OCI-LY3 (cell line): ENCODE results near the gene YAF2.
"Not testable (repeated sequence)": the region's sequence is repeated elsewhere in the genome, so short reads cannot be mapped to it uniquely, and the experiment has no call there.

ENCODE experiments used
- H2AFZ ChIP-seq: fragments of 200-600, 300-600 bp; shearing (Covaris generic); 2 replicates; pipeline ENCODE4 v1.6.0; 2014; ENCODE audit warnings: antibody characterized with exemption, low read depth, low read length
- H3K27ac ChIP-seq: fragments of 200-600, 300-600 bp; sonication (generic); 2 replicates; pipeline ENCODE4 v1.5.1; 2014; ENCODE audit warnings: mild to moderate bottlenecking, low read length, moderate library complexity, mixed read lengths
- H3K27me3 ChIP-seq: fragments of 200-600, 300-600 bp; sonication (generic); 2 replicates; pipeline ENCODE4 v1.6.1; 2014; ENCODE audit warnings: low read depth, low read length, mixed read lengths
- H3K36me3 ChIP-seq: fragments of 200-600, 300-600 bp; sonication (generic); replicated peaks from 2 replicates; pipeline ENCODE3; 2014; ENCODE audit warnings: low read depth, low read length, mixed read lengths
- H3K4me1 ChIP-seq: fragments of 300-600, 200-600 bp; sonication (generic); 2 replicates; pipeline ENCODE4 v1.6.1; 2014; ENCODE audit warnings: low read length, mixed read lengths
- H3K4me2 ChIP-seq: fragments of 200-600, 300-600 bp; sonication (generic); 2 replicates; pipeline ENCODE4 v1.6.1; 2014; ENCODE audit warnings: low read length, mixed read lengths
- H3K4me3 ChIP-seq: fragments of 300-600, 200-600 bp; sonication (generic); 2 replicates; pipeline ENCODE4 v1.5.1; 2014; ENCODE audit warnings: antibody characterized with exemption, mild to moderate bottlenecking, low read length, moderate library complexity
- H3K79me2 ChIP-seq: fragments of 300-600, 200-600 bp; shearing (Covaris generic); 2 replicates; pipeline ENCODE4 v1.6.1; 2014; ENCODE audit warnings: mild to moderate bottlenecking, low read length, mixed read lengths
- H3K9ac ChIP-seq: fragments of 300-600, 200-600 bp; shearing (Covaris generic); 2 replicates; pipeline ENCODE4 v1.6.0; 2014; ENCODE audit warnings: mild to moderate bottlenecking, low read length, moderate library complexity
- H3K9me3 ChIP-seq: fragments of 200-600, 300-600 bp; shearing (Covaris generic); 2 replicates; pipeline ENCODE4 v1.6.1; 2014; ENCODE audit warnings: low read length, mixed read lengths; ENCODE audit not compliant: insufficient read depth
- H4K20me1 ChIP-seq: fragments of 200-600, 300-600 bp; sonication (generic); 2 replicates; pipeline ENCODE4 v1.6.1; 2016; ENCODE audit warnings: low read length, mixed read lengths; ENCODE audit not compliant: insufficient read depth
- CTCF ChIP-seq: fragments of 200-600, 300-600 bp; sonication (generic); IDR thresholded peaks from 2 replicates; pipeline ENCODE4 v1.5.1; 2014; ENCODE audit warnings: antibody characterized with exemption, low read length, low read depth
- EZH2phosphoT487 ChIP-seq: fragments of 200-600 bp; shearing (Covaris generic); IDR thresholded peaks from 2 replicates; pipeline ENCODE4 v1.6.1; 2018; ENCODE audit warnings: antibody characterized with exemption, mixed run types, low read depth

The YAF2 gene

GRCh38 chr12:42234970-42235369 lies 3.1 kb downstream of the YAF2 start:
- H3K9ac ChIP-seq: no peak overlapping the region
- H2AFZ ChIP-seq: no peak overlapping the region
- H3K27ac ChIP-seq: no peak overlapping the region
- H3K4me3 ChIP-seq: no peak overlapping the region
- H3K36me3 ChIP-seq: peaks cover 23% of the 10 kb centered on the region
- no peaks in the 10 kb centered on the region for H4K20me1 ChIP-seq
- H3K27me3 ChIP-seq: no peaks in the 10 kb centered on the region
- H3K4me2 ChIP-seq: no peak overlapping the region
- peaks cover 90% of the 10 kb centered on the region for H3K79me2 ChIP-seq
- H3K9me3 ChIP-seq: no peaks in the 10 kb centered on the region
- peaks cover 18% of the 10 kb centered on the region for H3K4me1 ChIP-seq
- TF ChIP-seq EZH2phosphoT487 (no peak), CTCF (no peak)

- peaks cover 34% of the 10 kb centered on the region for H3K79me2 ChIP-seq
- H3K27me3 ChIP-seq, H3K27ac ChIP-seq, H3K9ac ChIP-seq, H2AFZ ChIP-seq, H4K20me1 ChIP-seq, H3K4me2 ChIP-seq, H3K9me3 ChIP-seq, H3K4me1 ChIP-seq, H3K4me3 ChIP-seq: not testable (repeated sequence)
- H3K36me3 ChIP-seq: peaks cover 27% of the 10 kb centered on the region
Measured at GRCh38 chr12:42227525-42227924, 10.5 kb downstream of the YAF2 start.

- not testable (repeated sequence) for H3K27ac ChIP-seq, H2AFZ ChIP-seq, H3K9me3 ChIP-seq, H3K4me1 ChIP-seq, H3K4me2 ChIP-seq, H3K9ac ChIP-seq, H3K4me3 ChIP-seq, H3K36me3 ChIP-seq, H4K20me1 ChIP-seq, H3K27me3 ChIP-seq
- H3K79me2 ChIP-seq: peaks cover 27% of the 10 kb centered on the region
Measured at GRCh38 chr12:42224501-42224900, 13.5 kb downstream of the YAF2 start.

- Histone ChIP-seq H3K4me2 (no peak overlapping the region), H3K36me3 (peaks cover 5% of the 10 kb centered on the region), H3K4me3 (no peak overlapping the region), H3K27ac (no peak overlapping the region), H3K9ac (no peak overlapping the region), H4K20me1 (0 out of 2 replicates have a peak, but pooled peaks cover 9% of the 10 kb centered on the region), H3K9me3 (no peaks in the 10 kb centered on the region), H2AFZ (no peak overlapping the region), H3K4me1 (no peaks in the 10 kb centered on the region), H3K27me3 (no peaks in the 10 kb centered on the region), H3K79me2 (peaks cover 41% of the 10 kb centered on the region)
- no peak for TF ChIP-seq CTCF
- TF ChIP-seq EZH2phosphoT487: no peak
Measured at GRCh38 chr12:42222724-42223123, 15.3 kb downstream of the YAF2 start.

GRCh38 chr12:42221726-42222125 lies 16.3 kb downstream of the YAF2 start:
- no peak overlapping the region for H3K4me2 ChIP-seq
- no peak overlapping the region for H3K4me3 ChIP-seq
- H4K20me1 ChIP-seq: 0 out of 2 replicates have a peak, but pooled peaks cover 11% of the 10 kb centered on the region
- no peaks in the 10 kb centered on the region for H3K27me3 ChIP-seq
- H3K9ac ChIP-seq: no peak overlapping the region
- H3K9me3 ChIP-seq: no peaks in the 10 kb centered on the region
- no peak overlapping the region for H2AFZ ChIP-seq
- H3K27ac ChIP-seq: no peak overlapping the region
- H3K4me1 ChIP-seq: no peaks in the 10 kb centered on the region
- peaks cover 5% of the 10 kb centered on the region for H3K36me3 ChIP-seq
- H3K79me2 ChIP-seq: peaks cover 46% of the 10 kb centered on the region
- no peak for TF ChIP-seq CTCF
- no peak for TF ChIP-seq EZH2phosphoT487
